ENCODE results near the gene MYMX. TPM values are rescaled to one million over a fixed set of nuclear protein-coding genes. Genes with fewer than 3 reads are reported as not detected.

Gene MYMX
- total and polyA plus RNA-seq, 2 of the 4 experiments (the other 2 are of a cell fraction), result not detected

GRCh38 chr6:44178424-44179071, 38.2 kb upstream of the MYMX start (continued):
- TF ChIP-seq RFX5 (IDR thresholded peaks at IDR 0.05; ENCODE audit: low read depth, low read length), result no peak

GRCh38 chr6:44179072-44179536, 37.6 kb upstream of the MYMX start:
- Histone ChIP-seq H3K18ac (ENCODE audit: low read depth, low read length) (no peak overlapping the region), H4K8ac (ENCODE audit: low read depth in 2 of 2, low read length in 2 of 2) (peak overlapping the region in 1 of 2 experiments; percentile 40; a peak in 1 of 4 replicates), H3K4me2 (ENCODE audit: low read depth, low read length) (no peak overlapping the region), H3K27ac (ENCODE audit: insufficient read depth, low read length) (no peak overlapping the region), H4K91ac (ENCODE audit: insufficient read depth, low read depth, low read length) (no peak overlapping the region), H3K4me3 (ENCODE audit: insufficient read depth, low read depth, low read length) (no peak overlapping the region), H2AK5ac (ENCODE audit: low read depth, low read length) (0 out of 2 replicates have a peak overlapping the region, but pooled peaks have one; percentile 15), H2AFZ (replicated peaks; ENCODE audit: low read length, poor library complexity) (no peak overlapping the region), H3K9ac (ENCODE audit: low read depth, low read length) (no peak overlapping the region), H2BK5ac (ENCODE audit: low read depth, low read length, poor library complexity, severe bottlenecking) (no peak overlapping the region), H3K4ac (ENCODE audit: low read depth, low read length) (peak overlapping the region; percentile 20; the same call in 1 of the 2 replicates), H3K9me1 (ENCODE audit: insufficient read depth, low read length) (0 out of 2 replicates have a peak, but pooled peaks cover 9% of the 10 kb centered on the region), H3K14ac (replicated peaks; ENCODE audit: low read depth, low read length) (0 out of 2 replicates have a peak overlapping the region, but pooled peaks have one; percentile 58), H3K4me1 (ENCODE audit: control insufficient read depth, insufficient read depth, low read length) (no peaks in the 10 kb centered on the region), H2BK20ac (ENCODE audit: low read depth, low read length) (0 out of 2 replicates have a peak overlapping the region, but pooled peaks have one; percentile 9), H3K23ac (ENCODE audit: low read depth, low read length) (no peak overlapping the region), H4K5ac (ENCODE audit: low read depth, low read length) (no peak overlapping the region), H2BK120ac (ENCODE audit: low read depth, low read length) (peak overlapping the region; percentile 64), H3K27me3 (ENCODE audit: control insufficient read depth, insufficient read depth, low read length) (peaks cover 9% of the 10 kb centered on the region), H2BK15ac (ENCODE audit: low read depth, low read length) (no peak overlapping the region), H4K20me1 (ENCODE audit: insufficient read depth, low read length) (no peaks in the 10 kb centered on the region; the same call in 1 of the 2 replicates), H3K36me3 (ENCODE audit: control insufficient read depth, insufficient read depth, low read length) (no peaks in the 10 kb centered on the region), H3K9me3 (ENCODE audit: control insufficient read depth, insufficient read depth, low read length) (no peaks in the 10 kb centered on the region), H2AK9ac (replicated peaks; ENCODE audit: low read depth, low read length, poor library complexity) (peak overlapping the region; percentile 35), H3K79me1 (ENCODE audit: low read depth in 1 of 2, low read length in 2 of 2) (no peaks in the 10 kb centered on the region), H3K56ac (ENCODE audit: extremely low read depth, insufficient read depth, low read length) (no peak overlapping the region)
- POLR2A ChIA-PET (ENCODE audit: unreplicated experiment), result no interaction called here
- WGBS, 2 experiments (ENCODE audit: extremely low coverage in 2 of 2, insufficient read length in 1 of 2), result 0% methylated on average over 2 of the region's 4 CpGs; no CpG with 5 or more reads in 1 of the 2 experiments
- intact Hi-C loops (cut with micrococcal nuclease), result no loop called here
- in situ Hi-C loops (cut with MboI; ENCODE audit: low sequenced_read_pairs), result no loop called here
- BruUV-seq (replicated peaks), result no TSS peak
- no peak for DNase-seq
- TF ChIP-seq SMC3 (IDR thresholded peaks at IDR 0.05; ENCODE audit: low read depth, low read length) (no peak), MAFK (IDR thresholded peaks at IDR 0.05; ENCODE audit: low read depth, low read length) (no peak), ELK1 (IDR thresholded peaks at IDR 0.05; ENCODE audit: borderline replicate concordance, low read depth, low read length) (no peak), NFE2L2 (IDR thresholded peaks at IDR 0.05; ENCODE audit: low read depth, low read length) (no peak), BHLHE40 (IDR thresholded peaks at IDR 0.05; ENCODE audit: low read depth, low read length) (no peak), CEBPB (IDR thresholded peaks at IDR 0.05; ENCODE audit: low read depth, low read length) (no peak), MAZ (IDR thresholded peaks at IDR 0.05; ENCODE audit: borderline replicate concordance, low read depth, low read length) (no peak), FOS (IDR thresholded peaks at IDR 0.05; ENCODE audit: low read depth, low read length) (no peak), CTCF (conservative IDR thresholded peaks at IDR 0.05; ENCODE audit: low read depth, low read length) (no peak)
- dilution Hi-C loops (cut with HindIII; ENCODE audit: low sequenced_read_pairs, unreplicated experiment), result no loop called here
- ATAC-seq (ENCODE audit: low read depth), result peak; percentile 19; the same call in 1 of the 2 replicates
- CTCF ChIA-PET, result no interaction called here

All from IMR-90 (cell line).